HG03097 (cell line): ENCODE measurements around the gene KIR3DL2.
"Not testable (repeated sequence)": the region's sequence is repeated elsewhere in the genome, so short reads cannot be mapped to it uniquely, and the experiment has no call there.

Source experiments
- ATAC-seq: cut with Tn5 transposase; IDR thresholded peaks from one replicate; pipeline ENCODE4 v1.9.1; 2021; ENCODE audit not compliant: unreplicated experiment, low FRiP score

The KIR3DL2 gene

DNA sequence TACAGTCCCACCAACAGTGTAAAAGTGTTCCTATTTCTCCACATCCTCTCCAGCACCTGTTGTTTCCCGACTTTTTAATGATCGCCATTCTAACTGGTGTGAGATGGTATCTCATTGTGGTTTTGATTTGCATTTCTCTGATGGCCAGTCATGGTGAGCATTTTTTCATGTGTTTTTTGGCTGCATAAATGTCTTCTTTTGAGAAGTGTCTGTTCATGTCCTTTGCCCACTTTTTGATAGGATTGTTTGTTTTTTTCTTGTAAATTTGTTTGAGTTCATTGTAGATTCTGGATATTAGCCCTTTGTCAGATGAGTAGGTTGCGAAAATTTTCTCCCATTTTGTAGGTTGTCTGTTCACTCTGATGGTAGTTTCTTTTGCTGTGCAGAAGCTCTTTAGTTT is 13.2 kb downstream of the KIR3DL2 start:
- not testable (repeated sequence) for ATAC-seq

DNA sequence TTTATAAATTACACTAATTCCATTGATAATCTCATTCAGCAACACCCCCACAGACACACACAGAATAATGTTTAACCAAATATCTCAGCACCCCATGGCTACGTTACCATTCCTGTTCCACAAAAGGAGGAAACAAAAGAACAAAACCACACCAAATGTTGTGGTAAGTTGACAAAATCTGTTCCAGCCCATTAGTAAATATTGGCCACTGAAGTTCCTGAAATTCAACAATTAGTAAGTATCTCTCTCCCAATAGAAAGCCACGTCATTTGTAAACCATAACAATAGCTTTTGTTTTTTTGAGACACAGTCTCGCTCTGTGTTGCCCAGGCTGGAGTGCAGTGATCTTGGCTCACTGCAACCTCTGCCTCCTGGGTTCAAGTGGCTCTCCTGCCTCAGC is 21.5 kb downstream of the KIR3DL2 start:
- no peak for ATAC-seq

DNA sequence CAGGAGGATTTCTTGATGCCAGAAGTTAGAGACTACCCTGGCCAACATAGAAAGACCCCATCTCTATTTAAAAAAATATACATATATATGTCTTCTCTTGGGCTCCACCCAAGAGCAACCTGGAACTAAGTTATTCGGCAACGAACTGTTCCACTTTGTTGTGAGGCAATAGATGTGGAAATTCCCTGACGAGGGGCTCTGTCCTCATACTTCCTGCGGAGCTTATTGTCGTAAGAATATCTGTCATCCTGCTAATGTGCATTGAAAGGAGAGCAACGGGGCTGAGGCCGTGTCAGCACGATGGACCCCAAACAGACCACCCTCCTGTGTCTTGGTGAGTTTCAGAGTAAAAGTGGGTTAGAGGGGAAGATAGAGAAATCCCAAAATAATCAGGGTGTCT is 23.7 kb downstream of the KIR3DL2 start, which contains the start of gene FCAR:
Gene FCAR (plus strand): TSS at position 246 of the 400 bp plus-strand sequence. CDS start 55 bp downstream, at position 301.
- ATAC-seq, result no peak

DNA sequence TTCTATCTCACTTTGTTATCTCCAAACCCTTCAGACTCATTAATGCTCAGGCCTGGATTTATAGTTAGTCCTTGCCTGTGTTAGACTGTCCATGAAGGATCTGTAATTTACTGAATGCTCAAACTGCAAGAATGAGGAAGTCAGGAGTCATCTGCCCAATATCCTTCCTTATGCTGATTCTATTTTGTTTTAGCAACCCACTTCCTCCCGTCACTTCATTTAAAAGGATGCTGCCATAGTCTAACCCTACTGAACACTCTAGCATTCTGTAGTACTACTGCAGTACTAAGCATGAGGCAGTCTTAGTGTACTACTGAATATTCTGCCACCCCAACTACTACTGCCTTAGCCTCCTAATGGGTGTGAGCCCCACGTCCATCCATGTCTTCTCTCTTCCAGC is 25.3 kb downstream of the KIR3DL2 start:
- no peak for ATAC-seq

DNA sequence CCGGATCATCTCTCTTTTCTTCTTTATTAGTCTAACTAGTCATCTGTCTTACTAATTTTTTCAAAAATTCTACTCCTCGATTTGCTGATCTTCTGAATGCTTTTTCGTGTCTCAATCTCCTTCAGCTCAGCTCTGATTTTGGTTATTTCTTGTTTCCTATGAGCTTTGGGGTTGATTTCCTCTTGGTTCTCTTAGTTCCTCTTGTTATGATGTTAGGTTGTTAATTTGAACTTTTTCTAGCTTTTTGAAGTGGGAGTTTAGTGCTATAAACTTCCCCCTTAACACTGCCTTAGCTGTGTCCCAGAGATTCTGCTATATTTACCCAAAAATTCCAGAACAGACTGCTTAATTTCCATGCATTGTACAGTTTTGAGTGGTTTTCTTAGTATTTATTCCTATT is 27.2 kb downstream of the KIR3DL2 start:
- no peak for ATAC-seq

DNA sequence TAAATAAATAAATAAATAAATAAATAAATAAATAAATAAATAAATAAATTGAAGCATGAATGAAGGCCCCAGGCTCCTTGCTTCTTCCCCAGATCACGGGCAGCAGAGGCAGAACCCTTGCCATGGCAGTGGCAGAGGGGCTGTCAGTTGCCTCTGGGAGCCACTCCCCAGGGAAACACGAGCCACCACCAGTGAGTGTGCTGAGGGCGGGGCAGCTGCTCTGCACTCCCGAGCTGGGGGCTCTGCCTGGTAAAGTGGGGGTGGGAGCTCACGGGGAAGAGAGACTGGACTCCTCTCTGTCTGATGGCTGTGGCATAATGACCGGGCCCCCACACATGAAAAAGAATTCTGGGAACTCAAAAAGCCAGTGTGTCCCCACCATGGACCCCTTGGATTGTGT is 31.6 kb downstream of the KIR3DL2 start:
- no peak for ATAC-seq

DNA sequence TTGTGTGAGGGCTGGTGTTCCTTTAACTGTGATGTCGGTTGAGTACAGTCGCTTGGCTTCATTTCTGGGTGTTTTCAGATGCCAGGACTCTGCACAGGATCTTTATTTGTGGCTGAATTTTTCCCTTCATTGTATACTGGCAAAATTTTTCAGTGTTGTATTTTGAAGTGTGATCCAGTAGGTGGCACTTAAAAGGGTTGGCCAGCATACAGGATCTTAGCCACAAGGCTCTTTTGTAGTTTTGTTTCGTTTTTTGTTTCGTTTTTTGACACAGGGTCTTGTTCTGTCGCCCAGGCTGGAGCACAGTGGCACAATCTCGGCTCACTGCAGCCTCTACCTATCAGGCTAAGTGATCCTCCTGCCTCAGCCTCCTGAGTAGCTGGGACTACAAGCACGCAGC is 32.5 kb downstream of the KIR3DL2 start:
- ATAC-seq, result no peak

DNA sequence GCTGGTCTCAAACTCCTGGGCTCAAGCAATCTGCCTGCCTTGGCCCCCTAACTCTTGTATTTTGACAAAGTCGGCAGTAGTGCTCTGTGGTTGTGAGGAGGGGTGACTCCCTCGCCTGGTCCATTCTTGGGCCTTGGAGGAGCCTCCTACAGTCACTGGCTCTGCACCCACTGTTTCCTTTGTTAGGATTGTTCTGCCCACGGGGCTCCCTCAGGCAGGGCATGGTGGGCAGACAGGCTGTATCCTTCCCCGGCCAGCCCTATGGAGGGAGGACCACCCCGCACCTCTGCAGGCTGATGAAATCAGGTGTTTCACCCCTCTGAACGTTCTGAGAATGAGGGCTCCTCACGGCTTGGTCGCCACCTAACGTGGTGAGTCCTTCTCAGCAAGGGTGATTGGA is 33.0 kb downstream of the KIR3DL2 start:
- ATAC-seq, result no peak

DNA sequence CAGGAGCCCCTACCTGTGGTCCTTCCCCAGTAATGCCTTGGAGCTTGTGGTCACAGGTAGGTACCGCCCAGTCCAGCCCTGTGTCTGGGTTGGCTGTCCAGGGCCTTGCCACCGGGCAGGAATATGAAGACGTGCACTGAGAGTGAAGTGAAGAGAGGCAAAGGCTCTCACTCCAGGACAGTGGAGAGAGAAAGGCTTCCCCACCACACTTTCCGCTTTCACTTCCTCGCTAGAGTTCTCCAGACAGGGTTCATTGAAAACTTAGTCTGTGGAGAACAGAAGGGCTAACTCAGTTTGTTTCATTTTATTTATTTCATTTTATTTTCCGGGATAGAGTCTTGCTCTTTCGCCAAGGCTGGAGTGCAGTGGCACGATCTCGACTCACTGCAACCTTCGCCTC is 38.0 kb downstream of the KIR3DL2 start:
- no peak for ATAC-seq

DNA sequence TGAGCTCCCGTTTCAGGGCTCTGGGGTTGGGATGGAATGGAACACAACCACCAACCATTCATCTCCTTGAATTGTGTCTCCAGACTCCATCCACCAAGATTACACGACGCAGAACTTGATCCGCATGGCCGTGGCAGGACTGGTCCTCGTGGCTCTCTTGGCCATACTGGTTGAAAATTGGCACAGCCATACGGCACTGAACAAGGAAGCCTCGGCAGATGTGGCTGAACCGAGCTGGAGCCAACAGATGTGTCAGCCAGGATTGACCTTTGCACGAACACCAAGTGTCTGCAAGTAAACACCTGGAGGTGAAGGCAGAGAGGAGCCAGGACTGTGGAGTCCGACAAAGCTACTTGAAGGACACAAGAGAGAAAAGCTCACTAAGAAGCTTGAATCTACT is 39.3 kb downstream of the KIR3DL2 start:
- ATAC-seq, result no peak

DNA sequence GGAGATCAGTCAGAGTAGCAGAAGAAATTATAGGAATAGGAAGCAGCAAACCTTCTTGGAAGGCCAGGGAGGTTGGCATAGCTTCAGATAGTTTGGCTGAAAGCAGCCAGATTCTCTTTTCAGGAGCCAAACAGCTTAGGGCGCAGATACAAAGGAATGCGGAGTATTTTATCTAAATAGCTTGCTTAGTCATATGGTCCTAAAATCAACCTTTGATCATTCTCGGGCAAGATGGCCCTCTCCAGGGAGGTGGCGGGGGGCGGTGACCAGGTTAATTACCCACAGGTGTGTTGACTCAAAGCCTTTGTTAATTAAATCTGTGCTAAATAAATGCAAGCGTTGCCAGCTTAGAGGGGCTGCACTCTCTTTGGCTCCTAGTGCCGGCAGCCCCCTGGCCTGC is 43.2 kb downstream of the KIR3DL2 start:
- ATAC-seq, result no peak

DNA sequence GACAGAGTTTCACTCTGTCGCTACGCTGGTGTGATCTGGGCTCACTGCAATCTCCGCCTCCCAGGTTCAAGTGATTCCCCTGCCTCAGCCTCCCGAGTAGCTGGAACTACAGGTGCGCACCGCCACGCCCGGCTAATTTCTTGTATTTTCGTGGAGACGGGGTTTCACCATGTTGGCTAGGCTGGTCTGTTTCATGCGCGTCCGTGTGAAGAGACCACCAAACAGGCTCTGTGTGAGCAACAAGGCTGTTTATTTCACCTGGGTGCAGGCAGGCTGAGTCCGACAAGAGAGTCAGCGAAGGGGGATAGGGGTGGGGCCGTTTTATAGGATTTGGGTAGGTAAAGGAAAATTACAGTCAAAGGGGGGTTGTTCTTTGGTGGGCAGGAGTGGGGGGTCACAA is 43.9 kb downstream of the KIR3DL2 start:
- ATAC-seq, result not testable (repeated sequence)

DNA sequence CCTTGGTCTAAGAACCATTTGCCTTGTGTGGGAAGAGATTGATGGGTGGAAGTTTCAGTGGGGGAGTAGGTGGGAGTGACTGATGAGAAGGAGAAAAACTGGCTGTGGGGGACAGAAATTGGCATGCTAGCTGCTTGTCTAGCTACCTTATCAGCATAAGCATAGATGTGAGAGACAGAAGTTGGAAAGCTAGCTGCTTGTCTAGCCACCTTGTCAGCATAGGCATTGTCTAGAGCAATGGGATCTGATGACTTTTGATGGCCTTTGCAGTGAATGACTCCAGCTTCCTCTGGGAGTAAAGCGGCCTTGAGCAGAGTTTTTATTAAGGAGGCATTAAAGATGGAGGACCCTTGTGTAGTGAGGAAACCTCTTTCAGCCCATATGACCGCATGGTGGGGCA is 45.8 kb downstream of the KIR3DL2 start:
- no peak for ATAC-seq

DNA sequence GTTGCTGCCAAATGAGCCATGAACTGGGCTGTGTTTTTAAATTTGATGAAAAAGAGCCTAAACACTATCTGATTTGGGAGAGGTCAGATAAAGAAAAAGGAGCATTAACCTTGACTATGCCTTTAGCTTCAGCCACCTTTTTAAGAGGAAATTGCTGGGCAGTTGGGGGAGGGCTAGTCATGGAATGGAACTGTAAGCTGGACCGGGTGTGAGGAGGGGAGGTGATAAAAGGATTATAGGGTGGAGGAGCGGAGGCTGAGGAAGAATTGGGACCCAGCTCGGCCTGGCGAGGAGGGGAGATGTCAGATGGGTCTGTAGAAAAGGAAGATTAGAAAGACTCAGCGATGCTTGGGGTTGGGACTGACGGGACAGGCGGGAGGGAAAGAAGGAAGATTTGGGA is 48.4 kb downstream of the KIR3DL2 start:
- not testable (repeated sequence) for ATAC-seq

DNA sequence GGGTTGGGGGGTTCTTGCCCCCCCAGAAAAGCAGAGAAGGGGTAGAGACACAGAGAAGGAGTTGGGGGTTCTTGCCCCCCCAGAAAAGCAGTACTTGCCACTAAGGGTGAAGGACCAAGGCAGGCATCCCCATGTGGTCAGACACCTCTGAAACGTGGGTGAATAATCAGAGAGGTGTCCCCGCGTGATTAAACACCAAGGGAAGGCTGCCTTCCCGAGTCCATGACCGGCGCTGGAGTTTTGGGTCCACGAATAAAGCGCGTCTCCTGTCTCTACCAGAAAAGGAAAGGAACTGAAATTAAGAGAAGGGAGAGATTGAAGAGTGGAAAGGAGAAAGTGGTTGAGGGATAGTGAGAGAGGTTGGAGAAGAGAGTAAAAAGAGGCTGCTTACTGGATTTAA is 49.4 kb downstream of the KIR3DL2 start:
- ATAC-seq, result not testable (repeated sequence)

DNA sequence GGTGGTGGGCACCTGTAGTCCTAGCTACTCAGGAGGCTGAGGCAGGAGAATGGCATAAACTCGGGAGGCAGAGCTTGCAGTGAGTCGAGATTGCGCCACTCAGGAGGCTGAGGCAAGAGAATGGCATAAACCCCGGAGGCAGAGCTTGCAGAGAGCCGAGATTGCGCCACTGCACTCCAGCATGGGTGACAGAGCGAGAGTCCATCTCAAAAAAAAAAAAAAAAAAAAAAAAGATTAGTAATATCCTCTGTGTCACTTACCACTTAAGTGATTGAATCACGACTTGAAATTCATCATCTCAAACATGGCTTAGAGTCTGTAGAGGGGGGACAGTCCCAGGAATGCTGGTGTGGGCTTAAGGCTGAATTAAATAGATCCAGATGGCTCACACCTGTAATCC is 50.9 kb downstream of the KIR3DL2 start:
- ATAC-seq, result not testable (repeated sequence)

DNA sequence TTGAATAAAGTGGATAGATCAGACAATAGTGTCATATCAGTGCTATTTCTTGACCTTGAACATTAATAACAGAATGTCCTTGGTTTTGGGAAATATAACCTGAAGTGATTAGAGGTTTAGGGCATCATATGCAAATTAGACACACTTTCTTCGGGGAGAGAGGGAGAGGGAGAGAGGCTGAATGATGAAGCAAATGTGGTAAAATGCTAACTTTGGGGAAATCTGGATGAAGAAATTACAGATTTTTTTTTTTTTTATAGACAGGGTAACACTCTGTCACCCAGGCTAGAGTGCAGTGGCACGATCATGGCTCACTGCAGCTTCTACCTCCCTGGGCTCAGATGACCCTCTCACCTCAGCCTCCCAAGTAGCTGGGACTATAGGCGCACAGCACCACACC is 51.8 kb downstream of the KIR3DL2 start:
- ATAC-seq, result no peak

DNA sequence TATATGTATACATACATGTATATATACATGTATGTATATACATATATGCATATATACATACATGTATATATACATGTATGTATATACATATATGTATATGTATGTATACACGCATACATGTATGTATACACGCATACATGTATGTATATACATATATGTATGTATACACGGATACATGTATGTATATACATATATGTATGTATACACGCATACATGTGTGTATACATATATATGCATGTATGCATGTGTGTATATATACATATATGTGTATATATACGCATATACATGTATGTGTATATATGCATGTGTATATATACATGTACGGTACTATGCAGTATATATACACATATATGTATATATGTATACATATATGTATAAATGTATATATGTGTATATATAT is 53.1 kb downstream of the KIR3DL2 start:
- ATAC-seq, result no peak

DNA sequence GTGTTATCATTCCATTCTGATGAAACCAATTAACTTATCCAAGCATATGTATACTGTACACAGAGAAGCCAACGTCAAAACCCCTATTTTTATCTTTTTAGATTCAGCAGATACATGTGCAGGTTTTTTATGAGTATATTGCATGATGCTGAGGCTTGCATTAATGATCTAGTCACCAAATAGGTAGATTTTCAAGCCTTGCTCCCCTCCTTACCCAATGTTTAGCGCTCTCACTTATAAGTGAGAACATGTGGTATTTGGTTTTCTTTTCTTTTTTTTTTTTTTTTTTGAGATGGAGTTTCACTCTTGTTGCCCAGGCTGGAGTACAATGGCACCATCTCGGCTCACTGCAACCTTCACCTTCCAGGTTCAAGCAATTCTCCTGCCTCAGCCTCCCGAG is 54.0 kb downstream of the KIR3DL2 start:
- not testable (repeated sequence) for ATAC-seq

DNA sequence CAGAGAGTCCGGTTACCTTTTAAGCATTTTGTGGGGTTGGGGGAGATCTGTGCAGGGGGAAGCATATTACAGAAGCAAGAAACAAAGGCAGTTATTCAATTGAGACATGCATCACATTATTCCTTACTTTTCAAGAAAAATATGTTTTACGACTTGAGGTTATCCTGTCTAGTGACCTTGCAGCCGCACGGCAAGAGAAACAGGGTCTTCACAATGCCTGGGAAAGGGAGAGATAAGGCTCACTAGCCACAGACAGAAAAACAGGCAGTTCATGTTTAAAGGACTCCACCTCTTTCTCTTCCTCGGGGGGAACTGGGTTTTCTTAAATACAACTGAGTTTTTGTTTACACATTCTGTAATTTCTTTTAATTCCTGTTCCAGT is 55.2 kb downstream of the KIR3DL2 start:
- no peak for ATAC-seq

DNA sequence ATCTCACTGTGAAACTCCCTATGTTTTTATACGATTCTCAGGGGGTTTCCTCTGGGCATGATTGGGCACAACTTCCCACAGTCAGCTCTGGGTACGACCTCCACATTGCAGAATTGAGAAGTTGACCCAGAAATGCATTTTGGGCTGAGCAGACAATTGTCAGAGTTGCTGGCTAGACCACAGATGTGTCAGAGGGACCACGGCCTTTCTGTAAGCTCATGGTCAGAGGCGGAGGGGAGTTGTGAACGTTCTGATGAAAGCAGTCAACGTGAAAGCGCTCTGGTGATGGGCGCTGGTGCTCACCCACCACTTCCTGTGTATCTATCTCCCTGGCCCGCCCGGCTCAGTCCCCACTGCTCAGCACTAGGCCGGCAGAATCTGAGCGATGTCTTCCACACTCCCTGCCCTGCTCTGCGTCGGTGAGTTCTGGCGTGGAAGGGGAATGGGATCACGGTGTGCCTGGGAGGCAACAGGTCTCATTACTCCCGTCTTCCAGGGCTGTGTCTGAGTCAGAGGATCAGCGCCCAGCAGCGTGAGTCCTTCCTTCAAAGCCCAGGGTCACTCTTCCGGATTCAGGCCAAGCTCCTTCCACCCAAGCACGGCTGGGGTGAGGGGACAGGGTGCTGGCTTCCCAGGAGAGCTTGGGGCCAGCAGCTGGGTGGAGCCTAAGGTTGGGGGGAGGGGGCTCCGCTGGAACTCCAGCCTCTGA is 55.7 kb downstream of the KIR3DL2 start, which contains the start of gene NCR1:
Gene NCR1 (plus strand): TSS at position 346 of the 709 bp plus-strand sequence. CDS start 40 bp downstream, at position 386.
- no peak for ATAC-seq

DNA sequence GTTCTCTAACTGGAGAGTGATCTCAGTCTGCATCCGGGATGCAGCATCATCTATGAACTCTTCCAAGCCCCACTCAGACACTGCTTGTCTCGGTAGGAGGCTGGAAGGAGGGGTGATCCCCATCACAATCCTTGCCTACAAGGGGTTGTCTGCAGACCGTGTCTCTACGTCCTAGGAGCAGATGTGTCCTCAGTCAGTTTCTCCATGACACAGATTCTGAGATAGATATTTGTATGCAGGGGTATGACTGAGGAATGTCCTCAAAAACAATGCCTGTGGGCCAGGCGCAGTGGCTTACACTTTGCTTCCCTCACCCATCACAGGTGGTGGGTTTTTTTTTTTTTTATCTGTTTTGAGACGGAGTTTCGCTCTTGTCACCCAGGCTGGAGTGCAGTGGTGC is 56.6 kb downstream of the KIR3DL2 start:
- no peak for ATAC-seq

DNA sequence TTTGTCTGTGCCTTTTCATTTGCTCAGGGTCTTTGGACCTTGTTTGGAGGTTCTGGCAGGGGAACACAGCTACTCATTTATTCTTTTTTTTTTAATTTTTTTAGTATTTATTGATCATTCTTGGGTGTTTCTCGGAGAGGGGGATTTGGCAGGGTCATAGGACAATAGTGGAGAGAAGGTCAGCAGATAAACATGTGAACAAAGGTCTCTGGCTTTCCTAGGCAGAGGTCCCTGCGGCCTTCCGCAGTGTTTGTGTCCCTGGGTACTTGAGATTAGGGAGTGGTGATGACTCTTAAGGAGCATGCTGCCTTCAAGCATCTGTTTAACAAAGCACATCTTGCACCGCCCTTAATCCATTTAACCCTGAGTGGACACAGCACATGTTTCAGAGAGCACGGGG is 57.7 kb downstream of the KIR3DL2 start:
- ATAC-seq, result not testable (repeated sequence)
